Measurements from ENCODE around the gene SMIM1. TPM values are rescaled to one million over a fixed set of nuclear protein-coding genes. Genes with fewer than 3 reads are reported as not detected.
A peak's percentile ranks its signal among the peaks of the same experiment; 100 is the strongest.

The SMIM1 gene
- total and polyA plus RNA-seq, 9 of the 15 experiments (the other 6 are each of a cell fraction or from before 2014, with no cell fraction given): 2.3 to 125 (median 24.3) TPM

- no peak for TF ChIP-seq MBD1 (CRISPR knock-in tag; IDR thresholded peaks at IDR 0.05)
- no peak for TF ChIP-seq TFAM (CRISPR knock-in tag; conservative IDR thresholded peaks at IDR 0.05)
- TF ChIP-seq ZNF354B (CRISPR knock-in tag; IDR thresholded peaks at IDR 0.05): no peak
- no peak for TF ChIP-seq OTX1 (CRISPR knock-in tag; IDR thresholded peaks at IDR 0.05)
- TF ChIP-seq EHMT2 (IDR thresholded peaks at IDR 0.05): no peak
- peak; percentile 77 for TF ChIP-seq CCNT2 (IDR thresholded peaks at IDR 0.05; ENCODE audit: borderline replicate concordance, extremely low read depth, insufficient read length, low read depth, low read length)
- TF ChIP-seq FOXM1 (IDR thresholded peaks at IDR 0.05; ENCODE audit: low read depth): peak; percentile 61; the same call in 1 of the 2 replicates
- TF ChIP-seq FOXM1 (CRISPR knock-in tag; IDR thresholded peaks at IDR 0.05; ENCODE audit: low read depth): 0 out of 2 replicates have a peak, but pooled peaks have one; percentile 55
- no peak for TF ChIP-seq RB1 (IDR thresholded peaks at IDR 0.05; ENCODE audit: low read depth)
- no peak for TF ChIP-seq ZNF717 (CRISPR knock-in tag; IDR thresholded peaks at IDR 0.05)
- peak; percentile 92 for TF ChIP-seq POLR2AphosphoS5 (IDR thresholded peaks at IDR 0.05; ENCODE audit: control insufficient read depth, insufficient read depth, low read depth, low read length)
- TF ChIP-seq, protein P1, sequence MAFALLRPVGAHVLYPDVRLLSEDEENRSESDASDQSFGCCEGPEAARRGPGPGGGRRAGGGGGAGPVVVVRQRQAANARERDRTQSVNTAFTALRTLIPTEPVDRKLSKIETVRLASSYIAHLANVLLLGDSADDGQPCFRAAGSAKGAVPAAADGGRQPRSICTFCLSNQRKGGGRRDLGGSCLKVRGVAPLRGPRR (CRISPR knock-in tag; IDR thresholded peaks at IDR 0.05): no peak
- no peak for TF ChIP-seq ZNF561 (CRISPR knock-in tag; conservative IDR thresholded peaks at IDR 0.05)
- no peak for TF ChIP-seq MYBL2 (IDR thresholded peaks at IDR 0.05; ENCODE audit: low read depth)
- no peak for TF ChIP-seq MYBL2 (CRISPR knock-in tag; IDR thresholded peaks at IDR 0.05; ENCODE audit: borderline replicate concordance)
- TF ChIP-seq MIER1 (IDR thresholded peaks at IDR 0.05; ENCODE audit: low read depth): no peak; the same call in 1 of the 2 replicates
- no peak for TF ChIP-seq C11orf30 (IDR thresholded peaks at IDR 0.05; ENCODE audit: low read depth)
- TF ChIP-seq NCOA6 (IDR thresholded peaks at IDR 0.05): no peak
- TF ChIP-seq ARHGAP35 (IDR thresholded peaks at IDR 0.05; ENCODE audit: partially characterized antibody): no peak
- no peak for TF ChIP-seq HMG20A (CRISPR knock-in tag; conservative IDR thresholded peaks at IDR 0.05)
- TF ChIP-seq CHD2 (IDR thresholded peaks at IDR 0.05; ENCODE audit: low read depth, low read length): no peak
- no peak for TF ChIP-seq RBM22 (IDR thresholded peaks at IDR 0.05; ENCODE audit: low read depth, low read length, poor library complexity, severe bottlenecking)
- no peak for TF ChIP-seq POLR3G (IDR thresholded peaks at IDR 0.05; ENCODE audit: extremely low read depth, insufficient read length, insufficient replicate concordance)
- peak; percentile 93 for TF ChIP-seq MYNN (IDR thresholded peaks at IDR 0.05)
- no peak for TF ChIP-seq MYNN (CRISPR knock-in tag; IDR thresholded peaks at IDR 0.05)
- TF ChIP-seq ZNF76 (CRISPR knock-in tag; IDR thresholded peaks at IDR 0.05; ENCODE audit: borderline replicate concordance): no peak
- peak in 1 of 2 experiments; percentile 81; a peak in 2 of 4 replicates for TF ChIP-seq HDAC1 (IDR thresholded peaks at IDR 0.05)
- TF ChIP-seq ZNF277 (CRISPR knock-in tag; IDR thresholded peaks at IDR 0.05; ENCODE audit: borderline replicate concordance): no peak
- TF ChIP-seq ZNF707 (CRISPR knock-in tag; conservative IDR thresholded peaks at IDR 0.05): no peak
- no peak for TF ChIP-seq U2AF2 (optimal IDR thresholded peaks at IDR 0.05; ENCODE audit: low read depth, low read length)
Measured at GRCh38 chr1:3774946-3775489, 2.5 kb downstream of the SMIM1 start (continued).
